IPS DF 19.7 (cell line): ENCODE results near the gene DOCK9.
"Not testable (repeated sequence)": the region's sequence is repeated elsewhere in the genome, so short reads cannot be mapped to it uniquely, and the experiment has no call there.

ENCODE experiments used
- DNase-seq: peaks from one replicate; pipeline ENCODE4 v3.0.0-alpha.2; 2013; ENCODE audit warnings: low read depth, low spot score

DOCK9 gene

DNA sequence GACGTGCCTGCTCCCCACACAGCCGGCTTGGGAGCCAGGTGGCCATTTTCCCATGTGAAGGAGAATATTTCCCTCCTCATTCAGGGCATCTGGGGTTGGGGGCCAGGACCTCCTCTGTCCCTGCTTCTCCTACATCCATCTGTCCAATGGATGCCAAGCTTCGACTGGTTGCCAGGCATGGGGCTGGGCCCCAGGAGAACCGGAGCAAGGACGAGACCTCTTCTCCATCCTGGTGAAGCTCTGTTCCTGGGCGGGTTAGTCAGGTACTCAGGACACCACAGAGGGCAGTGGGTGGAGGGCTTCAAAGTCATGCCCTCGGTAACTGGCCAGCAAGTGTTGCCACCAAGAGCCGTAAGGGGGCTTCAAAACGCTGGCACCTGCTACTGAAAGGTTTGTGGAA is 203.1 kb downstream of the DOCK9 start:
- no peak for DNase-seq

DNA sequence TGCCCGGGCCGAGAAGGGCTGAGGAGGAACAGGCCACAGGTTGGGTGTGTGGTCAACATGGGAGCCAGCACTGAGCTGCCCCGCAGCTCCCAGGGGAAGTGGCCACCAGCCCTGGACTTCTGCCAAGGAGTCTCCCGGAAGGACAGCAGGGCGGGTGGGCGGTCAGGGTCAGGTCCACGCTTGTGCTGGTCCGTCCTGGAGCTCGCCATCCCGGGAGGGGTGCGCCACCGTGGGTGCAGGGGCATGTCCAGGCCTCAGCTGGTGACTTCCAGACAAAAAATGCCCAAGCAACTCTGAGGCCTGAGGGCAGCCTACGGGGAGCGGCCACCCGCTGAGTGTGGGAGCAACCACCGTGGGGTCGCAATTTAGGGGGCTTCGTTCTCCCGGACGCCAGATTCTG is 203.9 kb downstream of the DOCK9 start:
- no peak for DNase-seq

DNA sequence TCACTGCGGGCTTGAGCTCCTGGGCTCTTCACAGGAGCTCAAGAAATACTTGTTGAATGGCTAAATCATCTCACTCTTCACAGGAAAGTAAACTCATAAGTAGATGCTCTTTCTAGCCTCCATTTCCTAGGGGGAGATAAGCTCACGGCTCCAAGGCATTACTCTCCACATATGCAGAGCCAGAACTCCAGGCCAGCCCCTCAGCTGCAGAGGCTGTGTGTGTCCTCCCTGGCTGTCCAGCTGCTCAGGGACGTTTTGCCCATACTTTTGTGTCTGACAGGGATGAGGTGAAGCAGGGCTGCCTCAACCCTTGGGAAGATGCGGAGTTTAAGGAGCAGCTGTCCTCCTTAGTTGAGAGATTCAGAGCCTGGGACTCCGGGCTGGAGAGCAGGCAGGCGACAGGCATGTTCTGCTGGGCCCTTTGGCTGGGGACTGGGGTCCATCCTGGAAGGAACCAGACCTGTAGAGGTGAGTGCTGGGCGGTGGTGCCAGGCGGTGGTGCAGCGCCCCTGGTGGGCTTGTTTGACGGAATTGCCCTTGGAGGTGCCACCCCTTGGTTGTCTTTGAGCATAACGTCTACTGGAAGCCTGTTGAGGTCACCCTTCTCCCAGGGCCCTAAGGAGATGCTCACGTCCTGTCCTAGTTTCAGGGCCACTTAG is 204.9 kb downstream of the DOCK9 start:
- no peak for DNase-seq

DNA sequence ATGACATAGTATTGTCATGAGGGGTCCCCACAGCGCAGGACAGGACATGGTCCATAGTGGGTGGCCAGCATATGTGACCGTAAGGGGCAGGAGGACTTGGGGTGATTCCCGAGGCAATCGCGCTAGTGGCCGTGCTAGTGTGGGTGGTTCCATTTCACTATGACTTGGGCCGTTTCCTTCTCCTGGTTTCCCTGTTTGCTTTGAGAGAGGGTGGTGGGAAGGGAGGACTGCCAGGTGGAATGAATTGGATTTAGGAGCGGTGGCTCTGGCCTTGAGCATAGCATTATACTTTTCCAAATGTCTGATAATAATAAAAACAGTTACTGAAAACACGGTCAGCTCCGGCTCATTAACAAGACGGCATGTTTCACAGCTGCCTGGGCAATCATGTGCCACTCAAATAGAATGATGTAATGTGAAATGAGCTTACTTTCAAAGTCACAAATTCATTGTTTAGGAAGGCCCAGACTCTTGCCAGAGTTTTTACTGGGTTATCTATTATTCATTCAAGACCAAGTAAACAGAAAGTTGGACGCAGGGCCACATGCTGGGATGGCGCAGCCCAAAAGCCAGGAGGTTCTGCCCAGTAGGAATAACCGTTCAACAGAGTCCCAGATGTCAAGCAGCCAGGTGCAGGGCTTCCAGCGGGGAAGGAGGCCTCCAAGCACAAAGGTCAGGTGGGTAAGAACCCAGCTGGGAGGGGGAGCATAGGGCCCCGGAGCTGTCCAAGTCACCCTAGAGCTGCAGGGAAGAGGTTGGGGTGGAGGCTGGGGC is 205.8 kb downstream of the DOCK9 start:
- DNase-seq: no peak

DNA sequence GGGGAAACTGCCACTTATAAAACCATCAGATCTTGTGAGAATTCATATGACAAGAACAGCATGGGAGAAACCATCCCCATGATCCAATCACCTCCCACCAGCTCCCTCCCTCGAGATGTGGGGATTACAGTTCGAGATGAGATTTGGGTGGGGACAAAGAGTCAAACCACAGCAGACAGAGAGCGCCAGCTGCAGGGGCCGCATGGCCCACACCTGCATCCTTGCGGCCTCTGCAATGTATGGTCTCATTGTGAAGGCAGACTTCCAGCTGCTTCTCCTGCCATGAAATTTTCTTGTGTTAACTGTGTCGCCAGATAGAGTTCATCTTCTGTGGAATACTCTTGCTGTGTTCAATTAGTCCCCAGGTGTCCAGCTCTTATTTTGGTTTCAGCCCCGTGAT is 208.1 kb downstream of the DOCK9 start:
- DNase-seq: no peak

DNA sequence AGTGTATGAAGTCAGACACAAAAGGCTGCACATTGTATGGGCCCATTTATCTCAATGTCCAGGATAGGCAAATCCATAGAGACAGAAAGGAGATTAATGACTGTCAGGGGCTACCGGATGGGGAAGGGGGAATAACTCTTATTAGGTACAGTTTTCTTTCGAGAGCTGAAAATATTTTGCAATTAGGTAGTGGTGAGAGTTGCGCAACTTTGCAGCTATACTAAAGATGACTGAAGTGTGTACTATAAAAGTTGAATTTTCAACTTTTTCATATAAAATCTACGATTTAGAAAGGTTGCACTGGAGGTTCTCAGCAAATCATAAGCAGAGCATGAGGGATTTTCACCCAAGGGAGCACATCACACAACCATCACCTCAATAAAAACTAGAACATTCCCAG is 209.3 kb downstream of the DOCK9 start:
- no peak for DNase-seq

DNA sequence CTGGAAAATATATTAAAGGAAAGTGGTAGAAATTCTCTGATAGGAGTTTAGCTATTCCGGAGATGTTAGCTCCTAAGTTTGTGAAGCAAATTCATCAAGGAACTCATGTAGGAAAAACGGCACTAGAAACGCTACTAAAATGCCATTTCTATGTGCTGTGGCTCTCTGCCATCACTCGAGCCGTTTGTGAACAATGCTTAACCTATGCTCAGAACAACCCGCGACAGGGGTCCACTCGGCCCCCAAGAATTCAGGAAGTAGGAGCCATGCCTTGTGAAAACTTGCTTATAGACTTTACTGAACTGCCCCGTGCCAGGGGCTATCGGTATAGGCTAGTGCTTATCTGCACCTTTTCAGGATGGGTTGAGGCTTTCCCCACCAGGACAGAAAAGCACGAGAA is 211.2 kb downstream of the DOCK9 start:
- no peak for DNase-seq

DNA sequence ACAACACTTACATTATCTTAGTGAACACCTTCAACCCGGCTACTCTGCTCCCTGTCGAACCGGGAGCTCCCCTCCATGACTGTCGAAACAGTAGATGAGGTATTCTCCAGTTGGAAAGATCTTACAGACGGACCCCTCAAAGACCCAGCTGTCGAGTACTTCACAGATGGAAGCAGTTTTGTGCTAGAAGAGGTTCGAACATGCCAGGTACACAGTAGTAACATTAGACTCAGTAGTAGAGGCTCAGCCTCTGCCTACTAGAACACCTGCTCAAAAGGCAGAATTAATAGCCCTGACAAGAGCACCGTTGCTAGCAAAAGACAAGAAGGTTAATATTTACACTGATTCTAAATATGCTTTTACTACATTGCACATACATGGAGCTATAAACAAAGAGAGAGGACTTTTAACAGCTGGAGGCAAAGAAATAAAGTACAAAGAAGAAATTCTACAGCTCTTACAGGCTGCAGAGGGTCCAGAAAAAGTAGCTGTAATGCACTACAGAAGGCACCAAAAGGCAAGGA is 211.8 kb downstream of the DOCK9 start:
- no peak for DNase-seq

DNA sequence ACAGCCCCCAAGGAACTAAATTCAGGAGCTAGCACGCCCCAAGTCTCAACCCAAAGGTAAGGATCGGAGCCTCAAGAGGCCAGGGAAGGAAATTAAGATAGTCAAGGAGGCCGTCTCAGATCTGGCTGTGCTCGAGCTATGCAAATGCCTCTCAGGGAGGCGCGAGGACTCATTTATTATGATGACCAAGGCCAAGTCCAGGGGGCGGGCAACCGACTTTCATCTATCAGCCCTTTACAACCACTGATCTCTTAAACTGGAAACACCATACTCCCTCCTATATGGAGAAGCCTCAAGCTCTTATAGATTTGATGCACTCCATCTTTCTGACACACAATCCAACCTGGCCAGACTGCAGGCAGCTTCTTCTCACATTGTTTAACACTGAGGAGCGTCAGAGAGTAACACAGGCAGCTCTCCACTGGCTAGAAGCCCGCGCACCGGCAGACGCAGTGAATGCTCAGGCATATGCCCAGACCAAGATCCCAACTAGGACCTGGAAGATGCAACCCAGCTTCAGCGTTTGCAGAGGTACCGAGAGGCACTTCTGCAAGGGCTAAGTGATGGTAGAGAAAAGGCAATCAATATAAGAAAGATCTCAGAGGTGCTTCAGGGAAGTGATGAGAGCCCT is 215.8 kb downstream of the DOCK9 start:
- no peak for DNase-seq

DNA sequence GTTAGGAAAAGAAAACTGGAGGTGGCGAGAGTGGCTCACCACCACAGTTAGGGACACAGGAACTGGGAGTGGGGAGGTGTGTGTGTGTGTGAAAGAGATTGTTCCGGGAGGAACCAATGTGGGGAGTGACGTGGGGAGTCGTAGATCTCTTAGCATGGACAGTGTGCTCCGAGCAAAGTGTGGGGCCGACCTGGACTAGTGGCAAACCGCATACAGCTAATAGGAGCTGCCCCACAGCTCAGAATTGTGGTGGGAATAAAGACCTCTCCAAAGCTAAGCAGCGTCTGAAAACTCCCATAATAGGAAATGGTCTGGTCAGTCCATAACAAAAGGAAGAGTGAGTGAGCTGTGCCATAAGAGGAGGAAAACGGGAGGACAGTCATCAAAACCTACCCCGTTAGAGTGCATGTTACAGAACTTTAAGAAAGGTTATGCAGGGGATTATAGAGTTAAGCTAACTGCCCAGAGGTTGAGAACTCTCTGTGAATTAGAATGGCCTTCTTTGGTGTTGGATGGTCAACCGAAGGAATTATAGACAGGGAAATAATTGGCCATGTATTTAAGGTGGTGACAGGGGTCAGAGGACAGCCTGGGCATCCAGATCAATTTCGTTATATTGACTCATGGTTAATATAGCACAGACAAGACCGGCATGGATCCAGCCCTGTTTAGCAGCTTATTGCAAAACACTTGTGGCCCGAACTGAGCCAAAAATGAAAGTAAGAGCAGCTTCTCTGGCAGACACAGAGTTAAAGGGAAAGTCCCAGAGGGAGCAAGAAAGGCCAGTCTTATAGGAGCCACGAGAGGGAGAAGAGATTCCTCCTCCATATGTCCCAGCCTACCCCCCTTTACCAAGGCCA is 216.5 kb downstream of the DOCK9 start:
- DNase-seq: no peak

DNA sequence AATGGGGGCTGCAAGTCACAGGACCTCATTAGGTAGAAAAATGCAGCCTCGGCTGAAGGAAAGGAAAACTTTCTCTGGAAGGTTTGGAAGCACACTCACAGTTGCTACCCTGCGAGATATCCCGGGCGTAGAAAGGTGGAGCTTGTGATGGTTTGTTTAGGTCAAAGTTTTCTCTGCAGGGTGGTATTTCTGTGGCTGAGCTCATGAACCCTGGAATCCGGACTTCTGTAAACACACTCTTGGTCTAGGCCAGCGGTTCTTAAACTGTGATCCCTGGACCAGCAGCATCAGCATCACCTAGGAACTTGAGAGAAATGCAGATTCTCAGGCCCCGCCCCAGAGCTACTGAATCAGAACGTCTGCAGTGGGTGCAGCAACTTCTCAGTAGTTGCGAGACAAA is 222.1 kb downstream of the DOCK9 start:
- no peak for DNase-seq

DNA sequence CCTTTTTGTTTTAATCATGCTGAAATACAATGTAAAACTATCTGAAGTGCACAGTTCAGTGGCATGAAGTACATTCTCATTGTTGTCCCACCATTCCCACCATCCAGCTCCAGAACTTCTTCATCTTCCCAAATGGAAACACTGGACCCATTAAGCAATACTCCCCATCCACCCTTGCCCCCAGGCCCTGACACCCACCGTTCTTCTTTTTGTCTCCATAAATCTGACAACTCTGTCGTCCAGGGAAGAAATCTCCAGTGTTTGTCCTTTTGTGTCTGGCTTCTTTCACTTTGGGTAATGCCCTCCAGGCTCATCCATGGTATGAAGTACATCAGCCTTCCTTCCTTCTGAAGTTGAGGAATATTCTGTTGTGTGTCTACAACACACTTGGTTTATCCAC is 222.7 kb downstream of the DOCK9 start:
- DNase-seq: no peak

DNA sequence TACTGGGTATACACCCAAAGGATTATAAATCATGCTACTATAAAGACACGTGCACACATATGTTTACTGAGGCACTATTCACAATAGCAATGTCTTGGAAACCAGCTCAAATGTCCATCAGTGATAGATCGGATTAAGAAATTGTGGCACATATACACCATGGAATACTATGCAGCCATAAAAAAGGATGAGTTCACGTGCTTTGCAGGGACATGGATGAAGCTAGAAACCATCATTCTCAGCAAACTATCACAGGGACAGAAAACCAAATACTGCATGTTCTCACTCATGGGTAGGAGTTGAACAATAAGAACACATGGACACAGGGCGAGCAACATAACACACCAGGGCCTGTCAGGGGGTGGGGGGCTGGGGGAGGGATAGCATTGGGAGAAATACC is 223.4 kb downstream of the DOCK9 start:
- not testable (repeated sequence) for DNase-seq

DNA sequence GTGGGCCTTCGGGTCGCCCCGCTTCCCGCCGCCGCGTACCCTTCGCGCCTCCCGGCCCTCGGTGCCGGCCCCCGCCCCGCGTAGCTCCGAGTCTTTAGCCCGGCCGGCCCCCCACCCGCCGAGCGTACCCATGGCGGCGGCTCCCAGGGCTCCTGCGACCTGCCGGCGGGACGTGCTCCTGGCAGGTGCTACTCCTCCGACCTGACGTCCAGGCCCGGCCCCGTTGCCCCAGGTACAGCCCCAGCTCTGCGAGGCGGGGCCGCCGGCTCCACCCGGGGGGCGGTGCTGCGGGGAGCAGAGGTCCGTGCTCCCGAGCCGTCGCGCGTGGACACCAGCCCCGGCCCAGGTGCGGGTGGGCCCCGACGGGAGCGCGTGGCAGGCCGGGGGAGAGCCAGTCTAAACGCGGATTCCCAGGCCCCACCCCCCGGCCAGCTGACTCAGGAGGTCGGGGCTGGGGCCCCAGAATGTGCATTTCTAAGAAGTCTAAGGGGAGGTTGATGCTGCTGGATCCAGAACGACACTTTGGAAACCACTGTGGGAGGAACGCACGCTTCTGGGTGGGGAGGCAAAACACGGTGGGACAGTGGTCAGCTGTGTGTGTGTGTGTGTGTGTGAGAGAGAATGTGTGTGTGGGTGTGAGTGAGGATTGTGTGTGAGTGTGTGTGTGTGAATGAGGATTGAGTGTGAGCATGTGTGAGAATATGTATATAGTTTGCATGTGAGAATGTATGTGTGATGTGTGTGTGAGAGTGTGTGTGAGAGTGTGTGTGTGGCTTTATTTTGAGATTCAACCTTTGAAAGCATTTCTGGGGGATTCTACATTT is 225.2 kb downstream of the DOCK9 start, which contains the start of gene SLC15A1:
SLC15A1 (minus strand) TSS at position 206 of the 824 bp plus-strand sequence; CDS start at position 132, 74 bp downstream.
- DNase-seq: no peak

DNA sequence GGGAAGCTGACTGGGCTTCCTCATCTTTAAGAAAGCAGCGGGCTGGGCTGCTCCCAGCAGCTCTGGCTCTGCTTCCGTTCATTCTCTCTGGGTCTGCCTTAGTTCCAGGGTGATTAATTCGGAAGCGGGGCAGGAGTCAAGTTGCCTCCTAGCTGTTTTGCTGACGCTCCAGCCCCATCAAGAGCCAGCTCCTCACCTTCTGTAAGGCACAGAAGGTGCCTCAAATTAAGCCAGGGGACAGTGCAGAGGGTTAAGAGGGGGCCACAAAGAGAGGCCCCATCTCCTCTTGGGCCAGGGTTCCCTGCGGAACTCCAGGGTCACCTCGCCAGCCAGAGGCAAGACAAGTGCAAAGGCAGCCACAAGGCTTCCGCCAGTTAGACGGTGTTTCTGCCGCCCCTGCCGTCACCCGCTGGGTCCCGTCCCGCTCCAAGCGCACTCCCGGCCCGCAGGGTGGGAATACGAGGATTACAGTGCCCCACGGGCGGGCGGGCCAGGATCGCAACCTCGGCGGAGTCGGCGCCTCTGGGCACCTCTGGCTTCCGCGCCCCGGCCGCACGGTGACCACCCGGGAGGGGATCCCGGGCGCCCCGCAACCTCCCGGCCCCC is 225.9 kb downstream of the DOCK9 start:
- DNase-seq: no peak

DNA sequence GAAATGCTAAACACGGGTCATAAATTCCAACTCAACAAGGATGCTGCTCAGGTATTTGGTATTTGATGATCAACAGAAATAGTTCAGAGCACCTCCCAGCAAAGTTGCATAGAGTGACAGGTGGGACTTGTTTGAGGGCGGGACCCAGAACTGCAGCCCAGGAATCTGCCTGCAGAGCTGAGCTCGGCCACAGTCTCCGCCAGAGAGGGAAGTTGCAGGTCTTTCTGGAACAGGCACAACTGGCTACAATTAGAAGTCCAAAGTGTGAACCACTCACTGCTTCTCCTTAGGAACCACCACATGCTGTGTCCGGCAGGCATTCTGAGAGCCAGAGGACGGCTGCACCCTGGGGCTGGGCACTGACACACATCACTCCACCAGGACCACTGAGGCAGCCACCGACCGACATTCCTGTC is 226.5 kb downstream of the DOCK9 start:
- DNase-seq: no peak

DNA sequence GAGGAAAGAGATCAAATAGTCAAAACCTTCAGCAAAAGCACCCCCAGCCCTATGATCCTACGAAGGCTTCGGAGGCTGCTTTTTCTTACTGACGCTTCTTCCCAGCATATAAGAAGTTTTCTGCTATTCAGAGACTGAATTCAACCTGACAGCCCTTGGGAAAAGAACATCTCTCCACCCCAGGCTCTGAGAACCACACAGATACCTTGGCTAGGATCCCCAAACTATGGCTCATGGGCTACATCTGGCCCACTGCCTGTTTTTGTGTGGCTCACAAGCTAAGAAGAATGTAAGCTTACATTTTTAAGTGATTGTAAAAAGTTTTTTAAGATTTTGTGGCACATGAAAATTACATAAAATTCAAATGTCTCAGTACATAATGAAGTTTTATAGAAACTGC is 228.4 kb downstream of the DOCK9 start:
- DNase-seq: no peak

DNA sequence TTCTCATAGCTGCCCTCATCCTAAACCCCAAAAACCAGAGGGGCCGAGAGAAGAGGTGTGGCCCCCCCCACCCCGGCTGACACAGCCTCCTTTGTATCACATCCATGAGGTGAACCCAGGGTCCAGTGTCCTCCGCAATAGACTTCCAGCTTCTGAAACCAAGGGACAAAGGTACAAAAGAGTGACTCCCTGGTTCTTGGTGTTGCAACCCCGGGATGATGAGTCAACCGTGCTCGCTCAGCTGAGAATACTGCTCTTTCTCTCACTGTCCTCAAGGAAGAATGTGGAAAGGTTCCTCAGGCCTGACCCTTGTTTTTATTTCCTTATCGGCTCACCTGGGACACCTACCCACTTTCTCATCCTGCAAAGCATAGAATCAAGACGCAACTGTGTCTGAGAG is 230.9 kb downstream of the DOCK9 start:
- no peak for DNase-seq
